ENCODE data around the gene TBC1D14. TPM values are rescaled to one million over a fixed set of nuclear protein-coding genes. Genes with fewer than 3 reads are reported as not detected.
A peak's percentile ranks its signal among the peaks of the same experiment; 100 is the strongest.

Gene TBC1D14
- total RNA-seq, 1 donor from 2014 or later = 103 TPM

DNA sequence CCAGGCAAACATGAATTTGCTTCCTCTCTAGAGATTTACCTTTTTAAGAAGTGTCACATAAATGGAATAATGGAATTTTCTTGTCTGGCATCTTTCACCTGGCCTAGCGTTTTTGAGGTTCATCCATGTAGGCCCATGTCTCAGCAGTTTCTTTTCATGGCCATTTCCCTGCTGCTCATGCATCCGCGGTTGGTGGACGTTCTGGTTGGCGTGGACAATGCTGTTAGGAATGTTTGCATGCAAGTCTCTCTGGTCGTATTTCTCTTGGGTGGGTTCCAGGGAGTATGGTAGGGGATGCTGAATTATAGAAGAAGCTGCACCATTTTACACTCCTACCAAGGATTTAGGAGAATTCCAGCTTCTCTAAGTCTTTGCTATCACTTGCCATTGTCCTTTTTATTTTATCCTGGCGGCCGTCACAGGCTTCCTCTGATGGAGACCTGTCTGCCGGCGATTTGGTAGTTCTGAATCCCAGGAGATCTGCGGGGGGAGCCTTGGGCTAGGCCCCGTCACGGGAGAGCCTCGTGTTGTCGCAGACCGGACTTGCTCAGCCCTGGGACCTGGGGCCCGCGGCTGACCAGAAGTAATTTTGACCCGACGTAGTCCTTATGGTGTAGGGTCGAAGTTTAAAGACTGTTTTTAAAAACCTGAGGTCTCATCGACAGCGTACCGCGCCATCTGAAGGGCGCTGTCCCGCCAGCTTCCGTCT is 76.6 kb downstream of the TBC1D14 start:
- DNase-seq (ENCODE audit: low read depth) = peak; percentile 18
- FAIRE-seq = no peak
- TF ChIP-seq, protein P1, sequence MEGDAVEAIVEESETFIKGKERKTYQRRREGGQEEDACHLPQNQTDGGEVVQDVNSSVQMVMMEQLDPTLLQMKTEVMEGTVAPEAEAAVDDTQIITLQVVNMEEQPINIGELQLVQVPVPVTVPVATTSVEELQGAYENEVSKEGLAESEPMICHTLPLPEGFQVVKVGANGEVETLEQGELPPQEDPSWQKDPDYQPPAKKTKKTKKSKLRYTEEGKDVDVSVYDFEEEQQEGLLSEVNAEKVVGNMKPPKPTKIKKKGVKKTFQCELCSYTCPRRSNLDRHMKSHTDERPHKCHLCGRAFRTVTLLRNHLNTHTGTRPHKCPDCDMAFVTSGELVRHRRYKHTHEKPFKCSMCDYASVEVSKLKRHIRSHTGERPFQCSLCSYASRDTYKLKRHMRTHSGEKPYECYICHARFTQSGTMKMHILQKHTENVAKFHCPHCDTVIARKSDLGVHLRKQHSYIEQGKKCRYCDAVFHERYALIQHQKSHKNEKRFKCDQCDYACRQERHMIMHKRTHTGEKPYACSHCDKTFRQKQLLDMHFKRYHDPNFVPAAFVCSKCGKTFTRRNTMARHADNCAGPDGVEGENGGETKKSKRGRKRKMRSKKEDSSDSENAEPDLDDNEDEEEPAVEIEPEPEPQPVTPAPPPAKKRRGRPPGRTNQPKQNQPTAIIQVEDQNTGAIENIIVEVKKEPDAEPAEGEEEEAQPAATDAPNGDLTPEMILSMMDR (IDR thresholded peaks at IDR 0.05; ENCODE audit: insufficient read depth, low read length, severe bottlenecking) = no peak
- peaks cover 4% of the 10 kb centered on the region for H3K36me3 ChIP-seq (ENCODE audit: control insufficient read depth, insufficient read depth, low read length)
- peak overlapping the region; percentile 55 for H3K4me3 ChIP-seq (ENCODE audit: low read depth, low read length)
- no peaks in the 10 kb centered on the region for H3K27me3 ChIP-seq (ENCODE audit: control insufficient read depth, insufficient read depth, low read length)

DNA sequence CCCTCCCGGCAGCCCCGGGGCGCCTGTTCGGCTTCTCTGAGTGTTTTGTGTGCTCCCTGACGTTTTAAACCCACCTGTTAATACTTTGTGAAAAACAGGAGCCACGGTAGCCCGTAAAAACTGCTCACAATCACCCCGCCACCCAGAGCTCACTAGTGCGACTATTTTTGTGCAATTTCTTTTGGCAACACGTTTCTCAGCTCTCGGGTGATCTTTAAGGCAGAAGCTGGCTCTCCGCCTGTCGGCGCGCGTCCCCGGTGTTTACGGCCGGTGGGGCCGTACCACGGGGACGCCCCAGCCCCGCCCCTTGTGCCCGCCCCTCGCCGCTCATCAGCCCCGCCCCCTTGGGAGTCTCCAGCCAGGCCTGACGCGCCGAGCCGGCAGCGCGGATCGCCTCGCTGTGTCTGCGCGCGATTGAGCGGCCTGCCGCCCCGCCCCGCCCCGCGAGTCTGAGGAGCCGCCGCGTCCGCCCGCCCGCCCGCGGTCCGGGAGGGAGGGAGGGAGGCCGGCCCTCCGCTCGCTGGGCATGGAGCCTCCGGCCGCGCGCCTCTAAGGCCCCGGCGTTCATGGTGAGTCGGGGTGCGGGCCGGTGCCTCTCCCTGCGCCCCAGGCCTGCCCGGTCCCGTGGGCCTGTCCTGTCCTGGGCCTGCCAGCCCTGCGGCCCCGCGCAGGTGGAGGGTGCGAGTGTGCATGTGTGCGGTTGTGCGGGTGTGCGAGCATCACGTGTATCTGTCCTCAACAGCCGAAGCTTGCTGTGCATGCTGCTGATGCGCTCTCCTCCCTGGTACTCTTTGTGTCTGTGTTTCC is 77.4 kb downstream of the TBC1D14 start:
- FAIRE-seq (no peak), DNase-seq (ENCODE audit: low read depth) (peak; percentile 70)
- peaks cover 4% of the 10 kb centered on the region for H3K36me3 ChIP-seq (ENCODE audit: control insufficient read depth, insufficient read depth, low read length)
- TF ChIP-seq, protein P1 (IDR thresholded peaks at IDR 0.05; ENCODE audit: insufficient read depth, low read length, severe bottlenecking) = peak; percentile 17
- H3K4me3 ChIP-seq (ENCODE audit: low read depth, low read length) = peak overlapping the region; percentile 96
- H3K27me3 ChIP-seq (ENCODE audit: control insufficient read depth, insufficient read depth, low read length) = no peaks in the 10 kb centered on the region

DNA sequence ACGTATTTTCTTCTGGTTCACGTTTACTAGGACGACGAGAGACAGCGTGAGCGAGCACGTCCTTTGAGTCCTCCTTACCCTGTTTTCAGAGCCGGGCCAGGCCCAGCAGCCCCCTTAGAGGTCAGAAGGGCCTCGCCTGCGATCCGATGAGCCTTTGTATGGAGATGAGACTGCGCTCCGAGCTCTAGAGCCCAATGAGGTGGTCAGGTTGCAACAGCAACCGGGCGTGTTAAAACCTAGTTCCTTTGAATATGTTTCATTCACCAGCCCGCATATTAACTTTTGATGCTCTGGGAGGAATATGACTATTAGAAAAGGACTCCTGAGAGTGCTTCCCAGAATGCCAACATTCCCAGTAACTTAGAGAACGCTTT is 77.9 kb downstream of the TBC1D14 start:
- peaks cover 4% of the 10 kb centered on the region for H3K36me3 ChIP-seq (ENCODE audit: control insufficient read depth, insufficient read depth, low read length)
- FAIRE-seq = no peak
- DNase-seq (ENCODE audit: low read depth) = peak; percentile 88
- H3K27me3 ChIP-seq (ENCODE audit: control insufficient read depth, insufficient read depth, low read length) = no peaks in the 10 kb centered on the region
- TF ChIP-seq, protein P1 (IDR thresholded peaks at IDR 0.05; ENCODE audit: insufficient read depth, low read length, severe bottlenecking) = no peak
- peak overlapping the region; percentile 96 for H3K4me3 ChIP-seq (ENCODE audit: low read depth, low read length)

DNA sequence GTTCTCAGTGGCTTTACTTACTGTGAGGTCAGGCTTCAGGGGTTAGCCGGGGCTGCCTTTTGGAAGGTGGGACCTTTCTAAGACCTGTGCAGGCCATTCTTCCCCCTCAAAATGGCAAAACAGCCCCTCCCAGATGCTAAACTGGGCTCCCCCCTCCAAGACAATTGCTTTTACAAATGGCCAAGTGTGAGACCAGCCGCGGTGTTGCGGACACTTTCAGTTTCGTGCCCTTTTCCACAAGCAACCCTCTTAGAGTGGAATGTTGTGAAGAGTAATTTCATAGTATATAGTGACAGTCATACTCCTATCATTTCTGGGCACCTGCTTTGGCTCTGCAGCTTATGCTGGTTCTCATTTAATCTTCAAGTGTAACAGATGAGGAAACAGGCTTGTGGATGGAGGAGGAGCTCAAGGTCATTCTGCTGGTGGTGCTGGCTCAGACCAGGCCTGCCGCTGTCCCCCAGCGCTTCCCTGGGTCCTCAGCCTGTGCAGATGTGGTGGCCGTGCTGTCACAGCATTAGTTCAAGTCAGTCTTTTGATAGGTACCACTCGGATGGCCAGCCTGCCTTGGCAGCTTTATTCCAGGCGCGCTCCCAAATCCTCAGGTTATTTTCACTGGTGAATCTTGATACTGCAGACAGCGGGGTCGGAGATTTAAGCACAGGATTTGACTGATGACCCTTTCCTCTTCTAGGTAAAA is 78.5 kb downstream of the TBC1D14 start:
- FAIRE-seq = no peak
- TF ChIP-seq, protein P1 (IDR thresholded peaks at IDR 0.05; ENCODE audit: insufficient read depth, low read length, severe bottlenecking) = no peak
- no peak for DNase-seq (ENCODE audit: low read depth)

DNA sequence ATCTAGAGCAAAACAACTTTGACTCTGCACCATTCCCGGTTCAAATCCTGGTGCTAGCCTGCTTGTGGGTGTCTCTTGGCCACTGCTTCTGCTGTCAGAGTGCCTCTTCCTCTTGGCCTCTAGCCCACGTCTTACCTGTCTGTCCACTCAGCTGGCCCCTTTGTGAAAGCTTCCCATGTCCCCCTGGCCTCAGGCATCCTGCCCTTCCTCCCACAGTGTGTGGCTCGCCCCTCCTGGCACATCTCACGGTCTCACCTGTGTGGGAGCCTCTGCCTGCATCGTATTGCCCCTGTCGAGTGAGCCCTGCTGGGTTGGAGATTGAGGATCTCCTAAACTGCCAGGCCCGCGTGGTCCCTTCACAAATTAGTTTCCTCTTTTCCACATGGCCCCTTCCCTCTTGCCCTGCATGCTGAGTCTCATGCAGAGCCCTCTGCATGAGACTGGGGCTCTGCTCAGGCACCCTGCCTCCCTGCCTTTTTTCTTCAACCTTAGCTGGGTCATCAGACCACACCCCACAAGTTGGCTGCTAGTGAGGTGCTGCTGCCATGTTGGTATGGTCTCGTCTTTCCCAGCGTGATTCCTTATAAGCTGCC is 79.8 kb downstream of the TBC1D14 start:
- TF ChIP-seq, protein P1 (IDR thresholded peaks at IDR 0.05; ENCODE audit: insufficient read depth, low read length, severe bottlenecking) = no peak
- peaks cover 8% of the 10 kb centered on the region for H3K36me3 ChIP-seq (ENCODE audit: control insufficient read depth, insufficient read depth, low read length)
- no peaks in the 10 kb centered on the region for H3K27me3 ChIP-seq (ENCODE audit: control insufficient read depth, insufficient read depth, low read length)
- DNase-seq (ENCODE audit: low read depth) (no peak), FAIRE-seq (no peak)
- no peak overlapping the region for H3K4me3 ChIP-seq (ENCODE audit: low read depth, low read length)

More for the DNA sequence above, 78.5 kb downstream of the TBC1D14 start:
- peaks cover 4% of the 10 kb centered on the region for H3K36me3 ChIP-seq (ENCODE audit: control insufficient read depth, insufficient read depth, low read length)
- peak overlapping the region; percentile 96 for H3K4me3 ChIP-seq (ENCODE audit: low read depth, low read length)
- no peaks in the 10 kb centered on the region for H3K27me3 ChIP-seq (ENCODE audit: control insufficient read depth, insufficient read depth, low read length)
